ENCODE data around the gene UCK1.
A peak's percentile ranks its signal among the peaks of the same experiment; 100 is the strongest.

The UCK1 gene

GRCh38 chr9:131530920-131531832, at the start of gene UCK1:
Gene UCK1 (minus strand): TSS chr9:131531263. CDS start chr9:131531174, 89 bp downstream.
- TF ChIP-seq CTCF (IDR thresholded peaks at IDR 0.05; ENCODE audit: low read depth, low read length, missing control alignments), result no peak
- H3K4me3 ChIP-seq (ENCODE audit: low read depth, low read length), result peak within 1 kb of the TSS; percentile 74
- DNase-seq, result peak; percentile 39
- peaks cover 15% of the 10 kb centered on the region for H3K36me3 ChIP-seq (replicated peaks)
- no peaks in the 10 kb centered on the region for H3K27me3 ChIP-seq (replicated peaks)
- H3K27ac ChIP-seq, result peak within 1 kb of the TSS; percentile 27
- in situ Hi-C loops (cut with HindIII; ENCODE audit: low pct_ligation_motif_present, low sequenced_read_pairs), result no loop called here

GRCh38 chr9:131580358-131580757, 49.3 kb upstream of the UCK1 start:
- Histone ChIP-seq H3K27ac (no peak overlapping the region), H3K36me3 (replicated peaks) (peaks cover 33% of the 10 kb centered on the region), H3K4me3 (ENCODE audit: low read depth, low read length) (no peak overlapping the region), H3K27me3 (replicated peaks) (no peaks in the 10 kb centered on the region)
- in situ Hi-C loops (cut with HindIII; ENCODE audit: low pct_ligation_motif_present, low sequenced_read_pairs), result no loop called here
- no peak for DNase-seq
- TF ChIP-seq CTCF (IDR thresholded peaks at IDR 0.05; ENCODE audit: low read depth, low read length, missing control alignments), result no peak

- H3K36me3 ChIP-seq (replicated peaks), result peaks cover 32% of the 10 kb centered on the region
- in situ Hi-C loops (cut with HindIII; ENCODE audit: low pct_ligation_motif_present, low sequenced_read_pairs), result no loop called here
- no peak overlapping the region for H3K27ac ChIP-seq
- no peak for TF ChIP-seq CTCF (IDR thresholded peaks at IDR 0.05; ENCODE audit: low read depth, low read length, missing control alignments)
- no peaks in the 10 kb centered on the region for H3K27me3 ChIP-seq (replicated peaks)
- H3K4me3 ChIP-seq (ENCODE audit: low read depth, low read length), result no peak overlapping the region
- DNase-seq, result no peak
These were observed 48.7 kb upstream of the UCK1 start for GRCh38 chr9:131579789-131580211.

GRCh38 chr9:131578731-131579504, 47.9 kb upstream of the UCK1 start:
- Histone ChIP-seq H3K36me3 (replicated peaks) (peaks cover 23% of the 10 kb centered on the region), H3K27ac (no peak overlapping the region), H3K27me3 (replicated peaks) (no peaks in the 10 kb centered on the region), H3K4me3 (ENCODE audit: low read depth, low read length) (no peak overlapping the region)
- no peak for DNase-seq
- in situ Hi-C loops (cut with HindIII; ENCODE audit: low pct_ligation_motif_present, low sequenced_read_pairs), result no loop called here
- TF ChIP-seq CTCF (IDR thresholded peaks at IDR 0.05; ENCODE audit: low read depth, low read length, missing control alignments), result no peak

GRCh38 chr9:131578021-131578420, 47.0 kb upstream of the UCK1 start:
- in situ Hi-C loops (cut with HindIII; ENCODE audit: low pct_ligation_motif_present, low sequenced_read_pairs), result no loop called here
- Histone ChIP-seq H3K27ac (no peak overlapping the region), H3K4me3 (ENCODE audit: low read depth, low read length) (no peak overlapping the region), H3K27me3 (replicated peaks) (no peaks in the 10 kb centered on the region), H3K36me3 (replicated peaks) (peaks cover 18% of the 10 kb centered on the region)
- TF ChIP-seq CTCF (IDR thresholded peaks at IDR 0.05; ENCODE audit: low read depth, low read length, missing control alignments), result no peak
- DNase-seq, result no peak

All from brain microvascular endothelial cell (primary cell).